H1 (cell line): Measurements from ENCODE around the gene TLE3. TPM values are rescaled to one million over a fixed set of nuclear protein-coding genes. Genes with fewer than 3 reads are reported as not detected.

Experiments used
- CTCF ChIA-PET: fragments of 300-600 bp; sonication (Branson Sonifier 250); formaldehyde crosslinking; loops from one replicate; lab custom pipeline; 2021; ENCODE audit not compliant: partially characterized antibody; lab: Charles Lee
- POLR2A ChIA-PET: fragments of 300-600 bp; sonication (Branson Sonifier 250); formaldehyde crosslinking; loops from one replicate; lab custom pipeline; 2021; ENCODE audit warnings: inconsistent platforms; ENCODE audit not compliant: partially characterized antibody; lab: Charles Lee
- DNase-seq, 2 experiments: peaks; one replicate each; pipeline versions ENCODE4 v3.0.0 to v3.0.0-alpha.2; 2010 to 2022; ENCODE audit warnings: low spot score in 2 of 2, low read depth in 1 of 2, mixed read lengths in 1 of 2
- FAIRE-seq: peaks from 2 replicates; lab custom pipeline; 2011; peaks lifted over from hg19 to GRCh38; lab: Jason Lieb, UNC
- H2AFZ ChIP-seq: 2 replicates; pipeline ENCODE4 v1.8.1; 2012; ENCODE audit warnings: low read length, inconsistent platforms
- H2AK5ac ChIP-seq: 2 replicates; pipeline ENCODE4 v1.6.1; 2013; ENCODE audit warnings: low read depth, low read length
- H2BK120ac ChIP-seq: replicated peaks from 2 replicates; pipeline ENCODE3; 2013; ENCODE audit warnings: low read depth, low read length, inconsistent platforms
- H2BK12ac ChIP-seq: 2 replicates; pipeline ENCODE4 v1.6.1; 2013; ENCODE audit warnings: low read depth, low read length
- H2BK15ac ChIP-seq: 2 replicates; pipeline ENCODE4 v1.6.1; 2013; ENCODE audit warnings: low read length
- H2BK20ac ChIP-seq: 2 replicates; pipeline ENCODE4 v1.6.1; 2013; ENCODE audit warnings: low read length
- H2BK5ac ChIP-seq: 2 replicates; pipeline ENCODE4 v1.6.1; 2013; ENCODE audit warnings: low read depth, low read length
- H3K14ac ChIP-seq: 2 replicates; pipeline ENCODE4 v1.6.1; 2013; ENCODE audit warnings: inconsistent platforms; ENCODE audit not compliant: insufficient read length
- H3K18ac ChIP-seq: 2 replicates; pipeline ENCODE4 v1.6.1; 2013; ENCODE audit warnings: low read length; ENCODE audit errors: extremely low read depth
- H3K23ac ChIP-seq: 2 replicates; pipeline ENCODE4 v1.6.1; 2013; ENCODE audit warnings: inconsistent platforms; ENCODE audit not compliant: insufficient read length
- H3K23me2 ChIP-seq: 2 replicates; pipeline ENCODE4 v1.6.1; 2013; ENCODE audit warnings: low read depth, low read length
- H3K27ac ChIP-seq: 2 replicates; pipeline ENCODE4 v1.6.1; 2011; ENCODE audit warnings: low read depth, low read length, inconsistent platforms
- H3K27me3 ChIP-seq, 4 experiments: replicated peaks in 1 of 4; 1 replicate in 1 of 4; 2 replicates in 3 of 4; pipeline versions ENCODE4 v1.6.1 to v1.8.1; 2011 to 2013; ENCODE audit warnings: low read length in 3 of 4, mild to moderate bottlenecking in 3 of 4, inconsistent platforms in 2 of 4, mixed read lengths in 2 of 4, moderate library complexity in 1 of 4; ENCODE audit not compliant: control insufficient read depth in 3 of 4, insufficient read depth in 3 of 4; ENCODE audit errors: extremely low read depth in 1 of 4
- H3K36me3 ChIP-seq, 4 experiments: 2 replicates each; pipeline versions ENCODE4 v1.6.1 to v1.8.1; 2011 to 2013; ENCODE audit warnings: mild to moderate bottlenecking in 4 of 4, low read length in 3 of 4, moderate library complexity in 2 of 4, control low read depth in 1 of 4, inconsistent platforms in 1 of 4; ENCODE audit not compliant: insufficient read depth in 4 of 4, control insufficient read depth in 2 of 4
- H3K4ac ChIP-seq: replicated peaks from 2 replicates; pipeline ENCODE3; 2013; ENCODE audit warnings: low read length, low read depth, mixed read lengths, inconsistent platforms; ENCODE audit not compliant: insufficient read length
- H3K4me1 ChIP-seq, 4 experiments: replicated peaks in 1 of 4; 1 replicate in 1 of 4; 2 replicates in 3 of 4; pipeline versions ENCODE4 v1.6.1 to v1.8.1; 2011 to 2013; ENCODE audit warnings: low read length in 3 of 4, inconsistent platforms in 2 of 4, mixed read lengths in 1 of 4; ENCODE audit not compliant: insufficient read depth in 4 of 4, control insufficient read depth in 3 of 4
- H3K4me2 ChIP-seq, 2 experiments: 2 replicates each; pipeline versions ENCODE4 v1.6.1 to v1.8.1; 2011 to 2013; ENCODE audit warnings: low read depth in 2 of 2, low read length in 2 of 2, control low read depth in 1 of 2, inconsistent platforms in 1 of 2, mild to moderate bottlenecking in 1 of 2; ENCODE audit not compliant: insufficient read depth in 1 of 2
- H3K4me3 ChIP-seq, 4 experiments: fragments of 200-600, 300-600 bp in 1 of 4; sonication (generic), shearing (Covaris generic), sonication (Bioruptor Twin) in 1 of 4; 2 replicates each; pipeline versions ENCODE4 v1.5.1 to v1.8.1; 2011 to 2016; ENCODE audit warnings: low read length in 4 of 4, low read depth in 3 of 4, control low read depth in 2 of 4, inconsistent platforms in 2 of 4, mild to moderate bottlenecking in 2 of 4, mixed read lengths in 1 of 4, moderate library complexity in 1 of 4; ENCODE audit not compliant: insufficient read depth in 2 of 4; ENCODE audit errors: extremely low read depth in 1 of 4
- H3K56ac ChIP-seq: replicated peaks from 2 replicates; pipeline ENCODE3; 2013; ENCODE audit warnings: low read depth, mild to moderate bottlenecking, mixed read lengths, low read length, inconsistent platforms; ENCODE audit not compliant: insufficient read length
- H3K79me1 ChIP-seq: 2 replicates; pipeline ENCODE4 v1.6.1; 2013; ENCODE audit warnings: low read depth, low read length, control low read depth
- H3K79me2 ChIP-seq, 2 experiments: 2 replicates each; pipeline versions ENCODE4 v1.6.1 to v1.8.1; 2012 to 2013; ENCODE audit warnings: low read length in 2 of 2, mild to moderate bottlenecking in 2 of 2, inconsistent platforms in 1 of 2; ENCODE audit not compliant: insufficient read depth in 2 of 2, control insufficient read depth in 1 of 2
- H3K9ac ChIP-seq, 4 experiments: replicated peaks in 1 of 4; 1 replicate in 1 of 4; 2 replicates in 3 of 4; pipeline versions ENCODE4 v1.6.1 to v1.8.1; 2011 to 2013; ENCODE audit warnings: low read depth in 3 of 4, low read length in 3 of 4, control low read depth in 2 of 4, mild to moderate bottlenecking in 2 of 4, moderate library complexity in 2 of 4, inconsistent platforms in 1 of 4; ENCODE audit errors: extremely low read depth in 1 of 4
- H3K9me3 ChIP-seq, 2 experiments: 2 replicates each; pipeline versions ENCODE4 v1.6.1 to v1.8.1; 2012 to 2013; ENCODE audit warnings: mild to moderate bottlenecking in 2 of 2, moderate library complexity in 2 of 2, control low read depth in 1 of 2, inconsistent platforms in 1 of 2, low read depth in 1 of 2, low read length in 1 of 2, mixed read lengths in 1 of 2; ENCODE audit not compliant: insufficient read depth in 2 of 2
- H4K20me1 ChIP-seq, 2 experiments: replicated peaks in 1 of 2; 2 replicates each; pipeline versions ENCODE3 to v1.8.1; 2011 to 2013; ENCODE audit warnings: inconsistent platforms in 2 of 2, low read length in 2 of 2, mild to moderate bottlenecking in 1 of 2; ENCODE audit not compliant: insufficient read depth in 2 of 2, control insufficient read depth in 1 of 2
- H4K5ac ChIP-seq: 2 replicates; pipeline ENCODE4 v1.6.1; 2013; ENCODE audit warnings: low read length, low read depth, mixed read lengths, inconsistent platforms; ENCODE audit not compliant: insufficient read length
- H4K8ac ChIP-seq: 2 replicates; pipeline ENCODE4 v1.8.0; 2013; ENCODE audit warnings: mild to moderate bottlenecking, moderate library complexity, low read length, inconsistent platforms; ENCODE audit not compliant: insufficient read depth; ENCODE audit errors: extremely low read depth
- H4K91ac ChIP-seq: replicated peaks from 2 replicates; pipeline ENCODE3; 2013; ENCODE audit warnings: low read length, mixed read lengths, inconsistent platforms; ENCODE audit not compliant: insufficient read length
- BCL11A ChIP-seq, 2 experiments: IDR thresholded peaks; one replicate each; pipeline ENCODE4 v1.6.1; 2011; ENCODE audit warnings: low read depth in 2 of 2, low read length in 2 of 2, mild to moderate bottlenecking in 2 of 2
- CHD2 ChIP-seq: IDR thresholded peaks from 2 replicates; pipeline ENCODE4 v1.6.1; 2012; ENCODE audit warnings: low read length, improper control_type of control experiment
- CTCF ChIP-seq, 3 experiments: IDR thresholded peaks; 1 replicate in 2 of 3; 2 replicates in 1 of 3; pipeline versions ENCODE4 v1.5.1 to v1.6.1; 2011; ENCODE audit warnings: low read length in 3 of 3, mild to moderate bottlenecking in 3 of 3, inconsistent platforms in 2 of 3, low read depth in 1 of 3, moderate library complexity in 1 of 3; ENCODE audit not compliant: insufficient read depth in 1 of 3; ENCODE audit errors: control extremely low read depth in 1 of 3
- EGR1 ChIP-seq: IDR thresholded peaks from 2 replicates; pipeline ENCODE4 v1.6.1; 2011; ENCODE audit warnings: low read depth, low read length, borderline replicate concordance
- GABPA ChIP-seq: IDR thresholded peaks from 2 replicates; pipeline ENCODE4 v1.6.1; 2011; ENCODE audit warnings: mild to moderate bottlenecking, low read length, moderate library complexity, borderline replicate concordance; ENCODE audit not compliant: insufficient read depth
- POU5F1 ChIP-seq: IDR thresholded peaks from 2 replicates; pipeline ENCODE4 v1.6.1; 2011; ENCODE audit warnings: low read depth, mild to moderate bottlenecking, low read length, moderate library complexity
- RXRA ChIP-seq: IDR thresholded peaks from 2 replicates; pipeline ENCODE4 v1.6.1; 2011; ENCODE audit warnings: low read depth, mild to moderate bottlenecking, low read length, moderate library complexity; ENCODE audit not compliant: insufficient read depth
- SAP30 ChIP-seq: fragments of 300-600 bp; sonication (generic); IDR thresholded peaks from 2 replicates; pipeline ENCODE4 v1.7.1; 2012; ENCODE audit warnings: low read length, moderate library complexity, mild to moderate bottlenecking, inconsistent platforms; ENCODE audit not compliant: insufficient read depth, insufficient replicate concordance
- SP2 ChIP-seq: IDR thresholded peaks from 2 replicates; pipeline ENCODE4 v1.6.1; 2012; ENCODE audit warnings: mild to moderate bottlenecking, low read length, inconsistent platforms
- TAF1 ChIP-seq: IDR thresholded peaks from 2 replicates; pipeline ENCODE4 v1.6.1; 2011; ENCODE audit warnings: mild to moderate bottlenecking, low read depth, low read length
- TBP ChIP-seq: IDR thresholded peaks from 2 replicates; pipeline ENCODE4 v1.6.1; 2011; ENCODE audit warnings: low read depth, low read length, improper control_type of control experiment
- WGBS, 2 experiments: shearing (Covaris generic) in 1 of 2; methylation state at CpG; one replicate each; pipeline versions ENCODE4 v1.1.6 to v1.1.7; 2013 to 2015; ENCODE audit warnings: low lambda C conversion rate in 2 of 2, mixed read lengths in 2 of 2, inconsistent platforms in 1 of 2, low coverage in 1 of 2, missing lambda C conversion rate in 1 of 2; ENCODE audit not compliant: insufficient replicate concordance in 2 of 2, insufficient coverage in 1 of 2, insufficient read length in 1 of 2; ENCODE audit errors: extremely low coverage in 1 of 2, missing lambda C conversion rate in 1 of 2; 5-methylcytosine and 5-hydroxymethylcytosine counted together
- polyA plus RNA-seq, 7 experiments: library from polyadenylated mRNA; depleted of rRNA in 3 of 7; stranded (reverse) in 5 of 7; unstranded in 2 of 7; fragments of >200 nt in 5 of 7; fragments of 200-250 nt in 2 of 7; gene quantifications; 1 replicate in 5 of 7; 2 replicates in 1 of 7; 4 replicates in 1 of 7; pipeline versions ENCODE4 v1.2.1 to v1.2.3, GENCODE V29; 2011 to 2013; ENCODE audit warnings: missing spikeins in 2 of 7, mixed read lengths in 2 of 7
- total RNA-seq: library from RNA; stranded (reverse); fragmentation: NEBNext Ultra II Directional; extraction: Animal tissue kit (Norgen Biotek cat#: 25700); gene quantifications from 2 replicates; pipeline ENCODE4 v1.2.1, GENCODE V29; 2021

TLE3 gene
- total and polyA plus RNA-seq, 2 of the 8 experiments (the other 6 are each of a cell fraction or from before 2014, with no cell fraction given) = 25.1 to 61.2 TPM

DNA sequence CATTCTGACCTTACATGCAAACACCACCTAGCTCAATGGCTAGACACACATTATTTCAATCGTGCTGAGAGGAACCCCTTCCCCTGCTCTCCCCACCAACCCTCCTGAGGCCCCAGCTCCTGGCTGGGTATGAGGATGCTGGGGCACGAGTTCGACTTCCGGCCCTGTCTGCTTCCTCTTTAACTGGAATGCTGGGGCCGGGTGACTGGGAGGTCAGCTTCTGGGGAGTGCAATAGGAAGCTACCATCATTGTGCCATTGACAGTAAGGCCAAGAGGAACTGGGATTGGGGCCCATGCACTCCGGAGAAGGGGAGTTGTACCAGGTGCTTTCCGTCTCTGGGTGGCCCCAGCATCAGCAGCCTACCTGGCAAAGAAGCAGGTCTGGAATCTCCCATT, 15.6 kb upstream of the TLE3 start:
- POLR2A ChIA-PET = interaction anchor here (8.0 kb wide), 1 partner anchor 16 kb away, joined by 151 read pairs; the partner anchor contains the start of gene TLE3
- Histone ChIP-seq H3K27ac (no peak overlapping the region), H4K5ac (no peak overlapping the region), H3K14ac (no peak overlapping the region), H4K20me1 (no peaks in the 10 kb centered on the region), H3K23ac (no peak overlapping the region), H3K9me3 (no peaks in the 10 kb centered on the region), H2BK12ac (no peak overlapping the region), H3K18ac (no peak overlapping the region), H3K4me3 (no peak overlapping the region), H3K4me2 (no peak overlapping the region), H3K56ac (no peak overlapping the region), H4K91ac (no peak overlapping the region), H3K27me3 (no peaks in the 10 kb centered on the region), H2AFZ (no peak overlapping the region), H3K9ac (no peak overlapping the region), H3K79me1 (no peaks in the 10 kb centered on the region), H3K4me1 (peaks cover 7 to 13% (median 10%) of the 10 kb centered on the region in 4 experiments; a peak in 6 of 7 replicates), H2AK5ac (no peak overlapping the region), H2BK5ac (no peak overlapping the region), H2BK120ac (no peak overlapping the region), H4K8ac (no peak overlapping the region; the same call in 1 of the 2 replicates), H3K23me2 (no peaks in the 10 kb centered on the region; the same call in 1 of the 2 replicates), H2BK20ac (no peak overlapping the region), H3K79me2 (no peaks in the 10 kb centered on the region), H2BK15ac (no peak overlapping the region), H3K36me3 (no peaks in the 10 kb centered on the region), H3K4ac (no peak overlapping the region)
- 93% methylated on average over 7 of the region's 7 CpGs; no CpG with 5 or more reads in 1 of the 2 experiments for WGBS, 2 experiments
- CTCF ChIA-PET = no interaction called here
- no peak for TF ChIP-seq SP2
- no peak for TF ChIP-seq CHD2
- no peak for TF ChIP-seq GABPA
- TF ChIP-seq POU5F1 = no peak
- TF ChIP-seq RXRA = no peak
- TF ChIP-seq TAF1 = no peak
- no peak for TF ChIP-seq EGR1
- no peak for TF ChIP-seq BCL11A (IDR thresholded peaks at IDR 0.05; ENCODE audit: low read depth in 2 of 2, low read length in 2 of 2)
- no peak for TF ChIP-seq SAP30
- no peak for TF ChIP-seq CTCF (IDR thresholded peaks at IDR 0.05; ENCODE audit: control extremely low read depth in 1 of 3, insufficient read depth in 1 of 3, low read depth in 1 of 3, low read length in 3 of 3)
- TF ChIP-seq TBP = no peak
- DNase-seq (no peak), FAIRE-seq (no peak)
